SK-N-SH (cell line): ENCODE measurements around the gene TSHR.

ENCODE experiments used
- CTCF ChIP-seq: fragments of 200-600 bp; sonication (generic); IDR thresholded peaks from 2 replicates; pipeline ENCODE4 v1.6.1; 2017; ENCODE audit warnings: antibody characterized with exemption, mild to moderate bottlenecking, moderate library complexity
- EZH2phosphoT487 ChIP-seq: fragments of 200-600 bp; sonication (generic); IDR thresholded peaks from 2 replicates; pipeline ENCODE4 v1.6.1; 2017; ENCODE audit warnings: low read depth, mixed run types, mild to moderate bottlenecking, antibody characterized with exemption, moderate library complexity, borderline replicate concordance
- GATA2 ChIP-seq: sonication (generic); formaldehyde crosslinking; IDR thresholded peaks from 2 replicates; pipeline ENCODE4 v1.5.0; 2020; ENCODE audit warnings: mild to moderate bottlenecking, missing genetic modification reagents
- NRF1 ChIP-seq: IDR thresholded peaks from 2 replicates; pipeline ENCODE4 v1.6.1; 2012; ENCODE audit warnings: low read depth, mild to moderate bottlenecking, low read length
- POLR2AphosphoS5 ChIP-seq: IDR thresholded peaks from 2 replicates; pipeline ENCODE4 v1.6.1; 2012; ENCODE audit warnings: low read depth, low read length
- RAD21 ChIP-seq: IDR thresholded peaks from 2 replicates; pipeline ENCODE4 v1.6.1; 2012; ENCODE audit warnings: mild to moderate bottlenecking, low read length
- TAF1 ChIP-seq: IDR thresholded peaks from 2 replicates; pipeline ENCODE4 v1.6.1; 2012; ENCODE audit warnings: low read depth, mild to moderate bottlenecking, low read length, moderate library complexity, borderline replicate concordance
- USF2 ChIP-seq: fragments of 150-350 bp; IDR thresholded peaks from 2 replicates; pipeline ENCODE4 v1.6.1; 2017; ENCODE audit warnings: antibody characterized with exemption, low read length, low read depth, borderline replicate concordance

DNA sequence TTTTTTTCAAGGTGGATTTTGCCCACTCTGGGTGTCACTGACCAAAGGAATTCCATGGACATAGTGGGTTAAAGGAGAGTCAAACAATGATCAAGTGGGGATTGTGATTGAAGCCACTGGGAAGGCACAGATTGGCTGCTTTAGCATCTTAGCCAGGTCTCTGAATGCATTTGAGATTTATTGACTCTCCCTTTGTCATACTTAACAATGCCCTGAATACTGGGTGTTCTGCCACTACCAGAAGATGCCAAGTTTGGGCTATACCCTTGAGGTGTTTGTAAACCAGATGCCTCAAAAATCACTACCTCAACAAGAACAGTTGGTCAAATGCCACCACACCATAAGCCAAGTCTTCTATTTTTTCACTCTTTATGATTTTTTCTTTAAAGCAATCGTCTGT lies 150.5 kb downstream of the TSHR start:
- no peak for TF ChIP-seq CTCF
- TF ChIP-seq TAF1 = no peak
- TF ChIP-seq RAD21 = no peak
- TF ChIP-seq EZH2phosphoT487 = no peak
- no peak for TF ChIP-seq POLR2AphosphoS5
- TF ChIP-seq USF2 = no peak
- TF ChIP-seq GATA2 (CRISPR knock-in tag) = no peak
- TF ChIP-seq NRF1 = no peak
